Measurements from ENCODE around the gene SLC39A11.

DNA sequence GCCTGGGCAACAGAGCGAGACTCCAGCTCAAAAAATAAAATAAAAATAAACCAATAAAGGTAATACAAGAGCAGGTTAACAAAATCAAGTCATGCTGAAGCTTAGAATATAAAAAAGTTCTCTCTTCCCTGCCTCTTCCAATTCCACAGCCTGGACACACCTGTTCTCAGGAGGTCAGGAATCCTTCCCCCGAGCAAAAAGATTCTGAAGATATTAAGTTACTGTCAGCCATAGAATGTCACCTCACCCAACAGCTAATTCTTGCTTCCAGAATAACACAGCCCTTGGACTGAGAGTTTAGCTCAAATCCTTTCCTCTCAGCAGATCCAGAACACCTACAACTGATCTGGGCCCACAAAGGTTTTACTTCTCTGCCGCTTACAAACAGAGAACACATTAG lies 27.1 kb downstream of the SLC39A11 start:
- TF ChIP-seq SP1 (IDR thresholded peaks at IDR 0.05) (no peak), SP1 (CRISPR knock-in tag; IDR thresholded peaks at IDR 0.05) (no peak), ZNF614 (CRISPR knock-in tag; IDR thresholded peaks at IDR 0.05; ENCODE audit: borderline replicate concordance) (no peak), NFIC (IDR thresholded peaks at IDR 0.05; ENCODE audit: low read length) (no peak), SIN3A (IDR thresholded peaks at IDR 0.05; ENCODE audit: borderline replicate concordance, low read depth, low read length) (no peak), KDM5A (IDR thresholded peaks at IDR 0.05; ENCODE audit: borderline replicate concordance, low read length) (no peak), MEIS2 (CRISPR knock-in tag; IDR thresholded peaks at IDR 0.05) (no peak), CTCF (CRISPR knock-in tag; IDR thresholded peaks at IDR 0.05) (no peak)

Measured in HepG2 (cell line).